CD4-positive, alpha-beta T cell treated with Interleukin-10 for 1 hour (primary cell): ENCODE results near the gene VSIR.

ENCODE experiments used
- DNase-seq: peaks from one replicate; pipeline ENCODE4 v3.0.0-alpha.2; 2020

VSIR gene

GRCh38 chr10:71773221-71773971 is at the start of gene VSIR:
VSIR (minus strand) TSS chr10:71773520; CDS start chr10:71773439, 81 bp downstream.
- DNase-seq, result peak; percentile 95

- no peak for DNase-seq
Measured at GRCh38 chr10:71821909-71822763, 48.8 kb upstream of the VSIR start.

- no peak for DNase-seq
Measured at GRCh38 chr10:71820966-71821365, 47.6 kb upstream of the VSIR start.

GRCh38 chr10:71819985-71820384 is 46.7 kb upstream of the VSIR start:
- no peak for DNase-seq

GRCh38 chr10:71819441-71819861 is 46.1 kb upstream of the VSIR start:
- no peak for DNase-seq

- DNase-seq, result no peak
Measured at GRCh38 chr10:71818674-71819260, 45.4 kb upstream of the VSIR start.

GRCh38 chr10:71817831-71818655 is 44.7 kb upstream of the VSIR start:
- DNase-seq, result no peak

- no peak for DNase-seq
Measured at GRCh38 chr10:71816936-71817618, 43.8 kb upstream of the VSIR start.

GRCh38 chr10:71816421-71816851 is 43.1 kb upstream of the VSIR start:
- no peak for DNase-seq

GRCh38 chr10:71815515-71816130 is 42.3 kb upstream of the VSIR start:
- DNase-seq, result no peak

GRCh38 chr10:71814922-71815411 is 41.6 kb upstream of the VSIR start:
- DNase-seq, result no peak

- DNase-seq, result no peak
Measured at GRCh38 chr10:71812913-71813590, 39.7 kb upstream of the VSIR start.

GRCh38 chr10:71812016-71812912 is 38.9 kb upstream of the VSIR start:
- peak; percentile 77 for DNase-seq

- DNase-seq, result no peak
Measured at GRCh38 chr10:71811351-71811750, 38.0 kb upstream of the VSIR start.

- no peak for DNase-seq
Measured at GRCh38 chr10:71810048-71810750, 36.9 kb upstream of the VSIR start.

GRCh38 chr10:71809628-71810027 is 36.3 kb upstream of the VSIR start:
- no peak for DNase-seq

GRCh38 chr10:71807557-71808510 is 34.5 kb upstream of the VSIR start:
- DNase-seq, result no peak
